ENCODE results near the gene ISG20L2.

The ISG20L2 gene

DNA sequence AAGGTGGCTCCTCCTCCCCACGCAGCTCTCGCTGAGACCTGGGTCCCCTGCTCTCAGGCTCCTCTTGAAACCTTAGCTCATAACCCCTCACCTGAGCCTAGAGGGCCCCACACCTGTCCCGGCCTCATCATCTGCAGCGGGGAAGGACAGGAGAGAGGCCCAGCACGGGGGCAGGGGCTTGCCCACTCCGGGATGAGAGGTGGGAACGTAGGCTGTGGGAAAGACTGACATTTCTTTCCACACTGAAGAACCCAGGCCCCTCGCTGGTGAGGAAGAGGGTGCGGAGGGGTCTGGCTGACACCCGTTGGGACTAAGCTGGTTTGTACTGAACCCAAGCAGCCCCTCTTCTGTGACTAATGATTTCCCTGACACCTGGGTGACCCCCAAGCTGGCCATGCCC, 37.4 kb downstream of the ISG20L2 start:
- no peak for DNase-seq (ENCODE audit: low read depth in 2 of 2, low spot score in 1 of 2)

- no peak for DNase-seq (ENCODE audit: low read depth in 2 of 2, low spot score in 1 of 2)
Measured at GRCh38 chr1:156690675-156691036, 37.9 kb downstream of the ISG20L2 start.

DNA sequence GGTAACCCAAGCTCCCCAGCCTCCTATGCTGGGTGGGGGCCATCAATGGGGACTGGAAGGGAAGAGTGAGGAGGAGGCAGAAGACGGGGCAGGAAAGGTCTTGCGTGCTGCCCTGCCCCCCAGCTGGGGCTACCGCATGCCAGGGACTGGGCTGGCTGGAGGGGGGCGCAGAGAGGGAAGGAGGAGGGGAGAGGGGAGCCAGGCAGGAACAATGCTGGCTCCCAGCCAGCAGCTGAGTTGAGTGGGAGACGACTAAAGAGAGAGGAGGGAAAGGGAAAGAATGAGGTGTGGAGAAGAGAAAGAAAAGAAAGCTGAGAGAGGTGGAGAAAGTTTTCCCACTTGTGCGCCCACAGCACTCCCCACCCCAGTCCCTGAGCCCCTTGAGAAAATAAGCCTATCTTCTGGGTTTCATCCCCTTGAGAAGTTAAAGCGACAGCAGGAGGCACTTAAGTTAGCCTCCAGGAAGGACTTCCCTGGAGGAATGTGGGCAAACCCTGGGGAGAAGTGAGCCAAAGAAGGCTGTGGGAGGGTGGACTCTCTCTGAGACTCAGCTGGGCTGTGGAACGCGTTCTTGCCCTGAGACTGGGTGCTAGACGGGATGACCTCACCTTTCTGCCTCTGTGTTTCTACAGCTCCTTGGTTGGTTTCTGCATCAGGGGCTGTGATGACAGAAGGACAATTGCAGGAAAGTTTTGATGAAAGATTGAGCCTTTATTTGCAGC, 38.5 kb downstream of the ISG20L2 start:
- DNase-seq (ENCODE audit: low read depth in 2 of 2, low spot score in 1 of 2), result no peak

DNA sequence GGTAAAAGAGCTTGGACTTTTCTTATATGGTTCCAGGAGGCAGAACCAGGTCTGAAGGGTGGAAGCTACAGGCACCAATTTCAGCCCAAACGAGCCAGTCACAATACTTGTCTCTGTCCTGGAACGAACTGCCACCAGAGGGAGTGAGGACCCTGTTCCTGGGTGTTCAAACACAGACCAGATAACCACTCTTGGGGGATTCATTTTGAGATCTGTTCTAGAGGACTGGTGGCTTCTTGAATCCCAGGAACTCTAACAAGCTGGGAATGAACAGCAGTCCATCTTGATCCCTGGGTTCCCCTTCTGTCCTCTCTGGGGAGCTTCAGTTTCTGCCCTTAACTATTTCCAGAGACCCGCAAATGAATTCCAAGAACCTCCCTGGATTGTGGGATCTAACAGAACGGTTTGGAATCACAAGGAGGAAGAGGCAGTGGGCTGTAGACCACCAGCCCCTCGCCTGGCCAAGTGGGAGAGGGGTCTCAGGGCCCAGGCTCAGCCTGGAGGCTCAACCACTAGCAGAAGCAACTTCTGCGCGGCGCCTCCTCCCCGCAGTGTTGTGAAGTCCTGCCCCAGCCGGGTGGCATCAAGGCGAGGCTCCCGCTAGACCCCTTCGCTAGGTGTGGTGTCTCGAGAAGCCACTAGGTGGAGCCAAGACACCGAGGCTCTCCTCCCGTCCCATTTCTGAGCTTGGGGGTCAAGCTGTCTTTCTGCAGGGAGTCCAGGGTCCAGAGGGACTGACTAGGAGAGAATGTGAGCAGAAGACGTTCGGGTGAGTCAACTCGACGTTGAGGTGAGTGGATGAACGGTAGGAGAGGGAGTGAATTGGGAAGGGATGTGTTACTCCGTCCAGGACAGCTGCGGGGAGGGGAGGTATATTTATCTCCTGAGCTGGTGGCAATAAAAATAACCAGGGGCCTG, 39.3 kb downstream of the ISG20L2 start:
- DNase-seq (ENCODE audit: low read depth in 2 of 2, low spot score in 1 of 2), result peak; percentile 47 to 56

GRCh38 chr1:156684227-156684782, 44.3 kb downstream of the ISG20L2 start:
- no peak for DNase-seq (ENCODE audit: low read depth in 2 of 2, low spot score in 1 of 2)

- DNase-seq (ENCODE audit: low read depth in 2 of 2, low spot score in 1 of 2), result no peak
Measured at GRCh38 chr1:156682166-156682890, 46.2 kb downstream of the ISG20L2 start.

GRCh38 chr1:156681196-156681960, 47.2 kb downstream of the ISG20L2 start:
- no peak for DNase-seq (ENCODE audit: low read depth in 2 of 2, low spot score in 1 of 2)

DNA sequence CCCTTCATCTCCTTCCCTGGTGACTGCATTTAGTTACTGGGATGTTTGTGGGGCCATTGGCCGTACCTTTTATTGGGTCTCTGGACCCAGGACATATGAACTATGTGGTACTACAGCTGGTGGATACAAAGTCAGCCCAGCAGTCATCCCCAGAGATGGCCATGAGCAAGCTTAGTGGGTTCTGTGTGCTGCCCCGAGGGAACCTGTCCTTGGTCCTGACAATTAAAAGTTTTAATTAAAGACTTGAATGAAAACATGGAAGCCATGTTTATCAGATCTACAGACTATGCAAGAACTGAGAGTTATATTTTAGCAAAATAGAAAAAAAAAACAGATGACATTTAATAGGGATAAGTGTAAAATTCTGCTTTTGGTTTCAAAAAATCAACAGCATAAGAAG, 48.5 kb downstream of the ISG20L2 start:
- DNase-seq (ENCODE audit: low read depth in 2 of 2, low spot score in 1 of 2), result no peak

- no peak for DNase-seq (ENCODE audit: low read depth in 2 of 2, low spot score in 1 of 2)
Measured at GRCh38 chr1:156677616-156678596, 50.7 kb downstream of the ISG20L2 start.

DNA sequence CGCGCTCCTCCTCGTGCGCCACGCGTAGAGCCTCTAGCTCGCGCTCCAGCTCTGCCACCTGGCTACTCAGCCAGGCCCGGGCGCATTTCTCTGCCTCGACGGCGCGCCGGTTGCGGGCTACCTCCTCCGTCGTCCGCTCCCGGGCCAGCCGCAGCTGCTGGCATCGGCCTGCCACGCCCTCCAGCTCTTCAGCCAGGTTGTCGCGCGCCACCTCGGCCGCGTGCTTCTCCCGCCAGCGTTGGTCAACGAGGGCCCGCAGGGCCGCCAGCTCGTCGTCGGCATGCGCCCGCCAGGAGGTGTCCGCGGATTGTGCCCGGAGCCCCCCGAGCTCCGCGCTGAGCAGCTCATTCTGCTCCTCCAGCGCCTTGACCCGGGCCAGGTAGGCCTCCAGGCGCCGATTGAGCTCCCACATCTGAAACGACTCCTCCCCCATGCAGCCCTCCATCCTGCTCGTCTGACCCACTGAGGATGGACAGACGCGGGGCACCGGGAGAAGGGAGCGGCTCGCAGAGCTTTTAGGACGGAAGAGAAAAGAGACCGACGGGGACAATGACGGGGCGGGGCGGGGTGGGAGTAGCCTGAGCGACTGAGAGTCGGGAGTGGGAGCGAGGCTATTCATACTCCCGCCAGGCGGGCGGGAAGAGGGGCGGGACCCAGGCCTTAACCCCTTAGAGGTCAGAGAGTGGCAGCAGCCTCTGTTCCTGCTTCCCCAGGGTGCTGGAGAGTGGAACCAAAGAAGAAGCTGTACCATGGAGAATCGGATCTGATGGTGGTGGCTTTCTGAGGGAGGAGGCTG, 51.5 kb downstream of the ISG20L2 start, which contains the start of gene NES:
Gene NES (minus strand): TSS at position 588 of the 796 bp plus-strand sequence. CDS start 143 bp downstream, at position 445.
- no peak for DNase-seq (ENCODE audit: low read depth in 2 of 2, low spot score in 1 of 2)

DNA sequence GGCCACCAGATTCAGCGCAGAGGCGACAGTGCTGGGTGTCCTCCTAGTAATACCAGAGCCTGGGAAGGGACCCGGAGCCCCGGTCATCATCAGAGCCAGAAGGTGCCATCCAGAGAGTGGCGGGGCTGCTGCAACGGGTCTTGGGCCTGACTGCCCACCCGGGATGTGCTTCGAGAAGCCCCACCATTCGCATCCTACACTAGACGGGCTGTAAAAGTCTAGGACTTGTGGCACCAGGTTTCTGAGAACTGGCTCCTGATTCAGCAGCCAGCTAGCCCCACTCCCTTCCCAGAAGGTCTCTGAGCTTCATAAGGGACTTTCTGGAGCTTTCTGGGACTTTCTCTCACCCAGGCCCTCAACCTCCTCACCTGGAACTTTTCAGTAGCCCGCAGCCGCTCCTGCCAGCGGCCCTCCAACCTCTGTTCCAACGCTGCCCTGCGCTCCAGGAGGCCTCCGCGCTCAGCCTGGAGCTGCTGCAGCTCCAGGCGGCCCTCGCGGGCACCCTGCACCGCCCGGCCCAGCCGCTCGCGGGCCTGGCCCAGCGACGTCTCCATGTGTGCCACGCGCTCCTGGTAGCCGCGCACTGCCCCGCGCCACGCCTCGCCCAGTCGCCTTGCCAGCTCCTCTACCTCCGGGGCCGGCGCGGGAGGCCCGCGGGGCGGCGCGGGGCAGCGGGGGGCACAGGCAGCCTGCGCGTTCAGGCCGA, 52.3 kb downstream of the ISG20L2 start:
- no peak for DNase-seq (ENCODE audit: low read depth in 2 of 2, low spot score in 1 of 2)

DNA sequence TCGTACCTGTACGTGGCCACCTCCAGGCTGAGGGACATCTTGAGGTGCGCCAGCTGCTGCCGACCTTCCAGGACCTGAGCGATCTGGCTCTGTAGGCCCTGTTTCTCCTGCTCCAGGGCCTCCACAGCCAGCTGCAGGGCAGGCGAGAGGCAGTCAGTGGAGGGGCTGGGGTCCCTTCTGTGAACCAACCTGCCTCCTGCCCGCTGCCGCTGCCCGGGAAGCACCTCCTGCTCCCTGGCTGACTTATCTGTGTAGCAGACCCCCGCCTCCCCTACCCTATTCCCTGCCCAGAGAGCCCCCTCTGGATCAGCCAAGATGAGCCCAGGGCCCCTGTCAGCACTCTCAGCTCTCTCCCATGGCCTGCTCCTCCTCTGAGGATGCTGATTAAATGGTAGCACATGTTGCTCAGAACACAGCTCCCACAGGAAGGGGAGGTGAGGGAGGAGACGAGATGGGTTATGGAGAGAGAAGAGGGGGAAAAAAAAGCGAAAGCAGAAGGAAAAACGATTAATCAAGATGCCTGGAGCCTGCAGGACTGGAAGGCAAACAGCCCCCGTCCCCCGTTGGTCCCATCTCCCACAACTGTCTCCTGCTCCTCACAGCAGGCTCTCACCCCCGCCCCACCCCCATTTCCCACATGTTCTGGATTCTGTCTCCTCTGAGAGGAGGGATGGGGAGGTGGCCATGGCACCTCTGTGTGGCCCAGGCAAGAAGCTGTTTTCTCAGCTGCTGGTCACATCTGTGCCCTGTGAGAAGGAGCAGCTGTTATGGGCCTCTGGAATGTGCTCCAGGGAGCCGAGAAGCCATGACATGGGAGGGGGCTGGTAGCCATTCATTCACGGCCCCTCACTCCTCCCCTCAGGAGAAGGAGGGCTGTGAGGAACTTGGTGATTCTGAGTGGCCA, 53.1 kb downstream of the ISG20L2 start:
- no peak for DNase-seq (ENCODE audit: low read depth in 2 of 2, low spot score in 1 of 2)

DNA sequence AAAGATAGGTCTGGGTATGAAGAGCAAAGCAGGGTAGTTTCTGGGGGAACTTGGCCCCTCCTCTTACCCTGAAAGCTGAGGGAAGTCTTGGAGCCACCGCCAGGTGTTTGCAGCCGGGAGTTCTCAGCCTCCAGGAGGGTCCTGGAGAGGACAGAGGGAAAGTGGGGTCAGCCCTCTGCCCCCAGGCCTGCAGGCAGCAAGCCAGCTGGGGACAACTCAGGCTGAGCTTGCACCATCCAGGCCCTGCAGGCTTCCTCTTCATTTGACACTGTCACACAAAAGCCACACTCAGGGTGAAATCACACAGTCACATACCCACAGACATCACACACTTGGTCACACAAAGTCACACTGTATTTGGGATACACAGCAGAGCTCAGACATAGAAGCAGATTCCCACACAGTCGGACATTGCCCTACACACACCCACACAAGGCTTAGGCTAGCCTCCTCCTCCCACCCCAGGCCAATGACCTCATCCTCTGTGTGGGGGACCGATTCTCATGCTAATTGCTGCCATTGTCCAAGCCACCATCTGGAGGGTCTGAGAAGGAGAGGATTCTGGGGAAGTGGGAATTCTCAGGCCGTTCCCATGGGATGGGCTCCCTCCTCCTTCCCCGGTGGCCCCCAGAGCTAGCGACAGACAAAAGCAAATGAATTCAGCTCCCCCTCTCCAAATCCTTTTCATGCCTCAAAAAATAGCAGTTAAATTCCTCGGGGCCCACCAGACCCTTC, 55.0 kb downstream of the ISG20L2 start:
- DNase-seq (ENCODE audit: low read depth in 2 of 2, low spot score in 1 of 2), result no peak
